PC-9 (cell line): ENCODE data around the gene SNX9. TPM values are rescaled to one million over a fixed set of nuclear protein-coding genes. Genes with fewer than 3 reads are reported as not detected.

Experiments used
- BruUV-seq: library from RNA; stranded (reverse); fragments of 400-500 nt; replicated peaks from 2 replicates; lab custom pipeline; 2021; lab: Mats Ljungman, UMichigan
- CTCF ChIA-PET: fragments of 300-600 bp; sonication (Branson Sonifier 250); formaldehyde crosslinking; loops from one replicate; lab custom pipeline; 2022; ENCODE audit warnings: antibody characterized with exemption; lab: Charles Lee
- POLR2A ChIA-PET: fragments of 300-600 bp; sonication (Branson Sonifier 250); formaldehyde crosslinking; loops from one replicate; lab custom pipeline; 2022; ENCODE audit warnings: antibody characterized with exemption; ENCODE audit not compliant: unreplicated experiment; lab: Charles Lee
- DNase-seq, 2 experiments: peaks; one replicate each; pipeline versions ENCODE4 v3.0.0 to v3.0.0-alpha.2; 2015 to 2022; ENCODE audit warnings: mixed read lengths in 1 of 2
- H2AFZ ChIP-seq: fragments of 200-600 bp; sonication (generic); 2 replicates; pipeline ENCODE4 v1.8.1; 2017; ENCODE audit warnings: antibody characterized with exemption
- H3F3A ChIP-seq: fragments of 200-600 bp; sonication (generic); 2 replicates; pipeline ENCODE4 v1.8.1; 2017; ENCODE audit warnings: antibody characterized with exemption, mild to moderate bottlenecking, low read depth; ENCODE audit not compliant: insufficient read depth
- H3K27ac ChIP-seq: fragments of 200-600 bp; sonication (generic); 2 replicates; pipeline ENCODE4 v1.6.1; 2016; ENCODE audit warnings: mixed run types
- H3K27me3 ChIP-seq: fragments of 200-600 bp; sonication (generic); 2 replicates; pipeline ENCODE4 v1.6.1; 2016; ENCODE audit warnings: low read depth, mixed run types; ENCODE audit not compliant: insufficient read depth
- H3K36me3 ChIP-seq: fragments of 200-600 bp; sonication (generic); 2 replicates; pipeline ENCODE4 v1.6.1; 2016; ENCODE audit warnings: low read depth, mixed run types
- H3K4me1 ChIP-seq: fragments of 200-600 bp; sonication (generic); replicated peaks from 2 replicates; pipeline ENCODE4 v1.6.1; 2016; ENCODE audit warnings: mixed run types; ENCODE audit not compliant: insufficient read depth
- H3K4me2 ChIP-seq: fragments of 200-600 bp; sonication (generic); 2 replicates; pipeline ENCODE4 v1.6.1; 2017; ENCODE audit warnings: mixed run types
- H3K4me3 ChIP-seq: fragments of 200-600 bp; sonication (generic); 2 replicates; pipeline ENCODE4 v1.6.1; 2016; ENCODE audit warnings: mixed run types
- H3K79me2 ChIP-seq: fragments of 200-600 bp; sonication (generic); 2 replicates; pipeline ENCODE4 v1.6.1; 2017; ENCODE audit warnings: low read depth, mixed run types
- H3K9me2 ChIP-seq: fragments of 200-600 bp; sonication (generic); 2 replicates; pipeline ENCODE4 v1.8.1; 2017; ENCODE audit warnings: mild to moderate bottlenecking; ENCODE audit not compliant: insufficient read depth
- H3K9me3 ChIP-seq: fragments of 200-600 bp; sonication (generic); 2 replicates; pipeline ENCODE4 v1.8.1; 2016; ENCODE audit warnings: low read depth; ENCODE audit not compliant: insufficient read depth
- H4K20me1 ChIP-seq: fragments of 200-600 bp; sonication (generic); 2 replicates; pipeline ENCODE4 v1.8.1; 2017; ENCODE audit not compliant: insufficient read depth
- EZH2 ChIP-seq: fragments of 200-600 bp; sonication (generic); IDR thresholded peaks from 2 replicates; pipeline ENCODE4 v1.8.0; 2017; ENCODE audit warnings: antibody characterized with exemption, low read depth
- intact Hi-C: fragments of 100-400 bp; cut with micrococcal nuclease; formaldehyde crosslinking; loops from one replicate; pipeline ENCODE4 v1.10.0; 2022; ENCODE audit not compliant: unreplicated experiment
- total RNA-seq: library from RNA; stranded (reverse); gene quantifications from 2 replicates; pipeline ENCODE4 v1.2.3, GENCODE V29; 2021
- TF ChIP-seq, protein P1 (sequence below): fragments of 200-600 bp; sonication (generic); conservative IDR thresholded peaks from 2 replicates; pipeline ENCODE4 v1.6.1; 2017; ENCODE audit warnings: mixed run types, antibody characterized with exemption, mild to moderate bottlenecking, moderate library complexity

The SNX9 gene
- total RNA-seq, 1 experiment from 2014 or later = 25.0 TPM

DNA sequence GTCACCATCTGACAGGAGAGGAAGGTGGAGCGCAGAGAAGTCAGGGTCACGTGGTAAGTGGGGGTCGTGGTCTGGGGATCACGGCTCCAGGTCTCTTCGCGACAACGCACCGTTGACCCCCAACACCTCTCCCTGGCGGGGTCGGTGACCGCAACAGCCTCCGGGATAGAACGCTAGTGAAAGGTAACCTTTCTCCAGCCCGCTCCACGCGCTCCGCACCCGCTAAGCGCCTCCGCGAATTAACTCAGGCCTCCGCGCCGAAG, 158.0 kb downstream of the SNX9 start:
- H2AFZ ChIP-seq = peak overlapping the region; percentile 79; the same call in 1 of the 2 replicates
- H3K9me2 ChIP-seq = no peaks in the 10 kb centered on the region
- DNase-seq = no peak
- peaks cover 38% of the 10 kb centered on the region for H3K79me2 ChIP-seq
- H3K27ac ChIP-seq = no peak overlapping the region
- ChIA-PET CTCF (no interaction called here), POLR2A (no interaction called here)
- TF ChIP-seq, protein P1, sequence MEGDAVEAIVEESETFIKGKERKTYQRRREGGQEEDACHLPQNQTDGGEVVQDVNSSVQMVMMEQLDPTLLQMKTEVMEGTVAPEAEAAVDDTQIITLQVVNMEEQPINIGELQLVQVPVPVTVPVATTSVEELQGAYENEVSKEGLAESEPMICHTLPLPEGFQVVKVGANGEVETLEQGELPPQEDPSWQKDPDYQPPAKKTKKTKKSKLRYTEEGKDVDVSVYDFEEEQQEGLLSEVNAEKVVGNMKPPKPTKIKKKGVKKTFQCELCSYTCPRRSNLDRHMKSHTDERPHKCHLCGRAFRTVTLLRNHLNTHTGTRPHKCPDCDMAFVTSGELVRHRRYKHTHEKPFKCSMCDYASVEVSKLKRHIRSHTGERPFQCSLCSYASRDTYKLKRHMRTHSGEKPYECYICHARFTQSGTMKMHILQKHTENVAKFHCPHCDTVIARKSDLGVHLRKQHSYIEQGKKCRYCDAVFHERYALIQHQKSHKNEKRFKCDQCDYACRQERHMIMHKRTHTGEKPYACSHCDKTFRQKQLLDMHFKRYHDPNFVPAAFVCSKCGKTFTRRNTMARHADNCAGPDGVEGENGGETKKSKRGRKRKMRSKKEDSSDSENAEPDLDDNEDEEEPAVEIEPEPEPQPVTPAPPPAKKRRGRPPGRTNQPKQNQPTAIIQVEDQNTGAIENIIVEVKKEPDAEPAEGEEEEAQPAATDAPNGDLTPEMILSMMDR = no peak
- no peak for TF ChIP-seq EZH2
- H3K27me3 ChIP-seq = no peaks in the 10 kb centered on the region
- intact Hi-C loops = loop anchor here (1.0 to 2.0 kb wide), 2 partner anchors 80 to 91 kb away; no protein-coding TSS in a partner anchor
- no peaks in the 10 kb centered on the region for H3K9me3 ChIP-seq
- peaks cover 40% of the 10 kb centered on the region for H3K4me1 ChIP-seq
- peak overlapping the region; percentile 93 for H3K4me2 ChIP-seq
- no peaks in the 10 kb centered on the region for H4K20me1 ChIP-seq
- peak overlapping the region; percentile 86 for H3K4me3 ChIP-seq
- TSS peak; percentile 61 for BruUV-seq
- no peaks in the 10 kb centered on the region for H3K36me3 ChIP-seq
- H3F3A ChIP-seq = peaks cover 28% of the 10 kb centered on the region

- intact Hi-C loops = loop anchor here (1.0 to 2.0 kb wide), 2 partner anchors 79 to 91 kb away; no protein-coding TSS in a partner anchor
- no TSS peak for BruUV-seq
- Histone ChIP-seq H3K36me3 (no peaks in the 10 kb centered on the region), H3K27me3 (no peaks in the 10 kb centered on the region), H3K4me1 (peaks cover 45% of the 10 kb centered on the region), H3K9me3 (no peaks in the 10 kb centered on the region), H4K20me1 (no peaks in the 10 kb centered on the region), H3K4me3 (peak within 1 kb of the TSS; percentile 86), H3K27ac (0 out of 2 replicates have a peak within 1 kb of the TSS, but pooled peaks have one; percentile 21), H3K79me2 (peaks cover 41% of the 10 kb centered on the region), H3K9me2 (no peaks in the 10 kb centered on the region), H3K4me2 (peak within 1 kb of the TSS; percentile 93), H3F3A (peaks cover 33% of the 10 kb centered on the region), H2AFZ (peak within 1 kb of the TSS; percentile 79)
- peak; percentile 46 to 79 for DNase-seq
- CTCF ChIA-PET = no interaction called here
- TF ChIP-seq, protein P1 = peak; percentile 48; the same call in 1 of the 2 replicates
- no peak for TF ChIP-seq EZH2
- POLR2A ChIA-PET = no interaction called here
Measured at GRCh38 chr6:157981395-157982101, 158.5 kb downstream of the SNX9 start, which contains the start of gene SYNJ2. Gene SYNJ2, plus strand, starts transcription at chr6:157981863. Its CDS starts 99 bp downstream, at chr6:157981962.

DNA sequence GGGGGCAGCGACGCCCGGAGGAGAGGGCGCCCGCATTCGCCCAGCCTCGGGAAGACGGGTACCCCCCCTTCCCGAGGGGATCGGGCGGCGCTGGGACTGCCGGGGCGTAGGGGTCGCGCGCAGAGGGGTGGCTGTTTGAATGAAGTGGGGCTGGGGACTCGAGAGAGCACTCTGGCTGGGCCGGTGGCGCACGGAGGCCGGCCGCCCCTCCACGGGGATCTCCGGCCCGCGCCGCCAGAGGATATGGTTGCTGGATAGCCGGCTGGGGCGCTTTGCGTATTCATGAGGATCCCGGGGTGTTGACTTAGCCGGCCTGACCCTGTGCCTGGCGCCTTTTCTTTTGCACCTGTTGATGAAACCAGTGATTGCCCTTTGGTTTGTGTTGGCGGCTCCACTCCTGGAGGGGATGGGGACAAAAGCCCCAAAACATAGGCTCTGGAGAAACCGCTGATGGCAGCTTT, 159.1 kb downstream of the SNX9 start:
- Histone ChIP-seq H3F3A (peaks cover 39% of the 10 kb centered on the region), H3K36me3 (no peaks in the 10 kb centered on the region), H4K20me1 (no peaks in the 10 kb centered on the region), H3K4me3 (peak overlapping the region; percentile 86), H3K27me3 (no peaks in the 10 kb centered on the region), H2AFZ (peak overlapping the region; percentile 79), H3K9me3 (no peaks in the 10 kb centered on the region), H3K27ac (0 out of 2 replicates have a peak overlapping the region, but pooled peaks have one; percentile 21), H3K4me1 (peaks cover 51% of the 10 kb centered on the region), H3K4me2 (peak overlapping the region; percentile 93), H3K79me2 (peaks cover 47% of the 10 kb centered on the region), H3K9me2 (no peaks in the 10 kb centered on the region)
- CTCF ChIA-PET = no interaction called here
- no peak for TF ChIP-seq EZH2
- TF ChIP-seq, protein P1 = no peak
- intact Hi-C loops = no loop called here
- POLR2A ChIA-PET = no interaction called here
- no peak for DNase-seq
- no TSS peak for BruUV-seq
